Ishikawa (cell line): Measurements from ENCODE around the gene ZNF689.

Experiments used
- CEBPB ChIP-seq: IDR thresholded peaks from 2 replicates; pipeline ENCODE4 v1.6.1; 2012
- CREB1 ChIP-seq: IDR thresholded peaks from 2 replicates; pipeline ENCODE4 v1.6.1; 2012; ENCODE audit warnings: low read depth
- EGR1 ChIP-seq: IDR thresholded peaks from 2 replicates; pipeline ENCODE4 v1.6.1; 2012
- EP300 ChIP-seq: IDR thresholded peaks from 2 replicates; pipeline ENCODE4 v1.6.1; 2012; ENCODE audit warnings: borderline replicate concordance
- FOXM1 ChIP-seq: IDR thresholded peaks from 2 replicates; pipeline ENCODE4 v1.6.1; 2012; ENCODE audit warnings: low read depth, borderline replicate concordance
- MAX ChIP-seq: IDR thresholded peaks from 2 replicates; pipeline ENCODE4 v1.6.1; 2012
- NFIC ChIP-seq: IDR thresholded peaks from 2 replicates; pipeline ENCODE4 v1.6.1; 2012
- RAD21 ChIP-seq: IDR thresholded peaks from 2 replicates; pipeline ENCODE4 v1.6.1; 2012; ENCODE audit warnings: low read depth
- REST ChIP-seq: IDR thresholded peaks from 2 replicates; pipeline ENCODE4 v1.6.1; 2012; ENCODE audit warnings: low read depth, mild to moderate bottlenecking
- TAF1 ChIP-seq: IDR thresholded peaks from 2 replicates; pipeline ENCODE4 v1.6.1; 2012; ENCODE audit warnings: low read depth, mild to moderate bottlenecking
- TCF12 ChIP-seq: IDR thresholded peaks from 2 replicates; pipeline ENCODE4 v1.6.1; 2012; ENCODE audit warnings: low read depth
- TEAD4 ChIP-seq: IDR thresholded peaks from 2 replicates; pipeline ENCODE4 v1.6.1; 2012
- USF1 ChIP-seq: IDR thresholded peaks from 2 replicates; pipeline ENCODE4 v1.6.1; 2012
- YY1 ChIP-seq: IDR thresholded peaks from 2 replicates; pipeline ENCODE4 v1.6.1; 2012; ENCODE audit warnings: low read depth
- ZBTB7A ChIP-seq: IDR thresholded peaks from 2 replicates; pipeline ENCODE4 v1.6.1; 2012; ENCODE audit warnings: low read depth

ZNF689 gene

GRCh38 chr16:30604316-30604947 is 5.8 kb downstream of the ZNF689 start:
- TF ChIP-seq MAX (no peak), TCF12 (no peak), NFIC (no peak), FOXM1 (no peak), CEBPB (no peak), CREB1 (no peak)

GRCh38 chr16:30603945-30604315 is 6.3 kb downstream of the ZNF689 start:
- TF ChIP-seq CEBPB (no peak), TEAD4 (no peak), ZBTB7A (no peak), REST (no peak), NFIC (no peak), EGR1 (no peak), CREB1 (no peak), MAX (no peak), FOXM1 (no peak)

- no peak for TF ChIP-seq REST
- no peak for TF ChIP-seq RAD21
- no peak for TF ChIP-seq TEAD4
- no peak for TF ChIP-seq TCF12
- TF ChIP-seq CREB1, result no peak
- TF ChIP-seq MAX, result no peak
Observed at GRCh38 chr16:30602616-30603277, 7.4 kb downstream of the ZNF689 start.

- TF ChIP-seq RAD21, result no peak
- TF ChIP-seq ZBTB7A, result no peak
Observed at GRCh38 chr16:30601966-30602365, 8.2 kb downstream of the ZNF689 start.

GRCh38 chr16:30600929-30601328 is 9.3 kb downstream of the ZNF689 start:
- TF ChIP-seq EGR1 (no peak), CREB1 (no peak), YY1 (no peak), RAD21 (no peak), EP300 (no peak), TEAD4 (no peak), TCF12 (no peak), MAX (no peak), REST (no peak), USF1 (no peak), CEBPB (no peak), FOXM1 (no peak), TAF1 (no peak), NFIC (no peak), ZBTB7A (no peak)
